Activated CD8-positive, alpha-beta memory T cell treated with anti-CD3 and anti-CD28 coated beads for 24 hours (primary cell): ENCODE measurements around the gene CST6.

Experiments
- DNase-seq: peaks from one replicate; pipeline ENCODE4 v3.0.0-alpha.2; 2020

Gene CST6, protein sequence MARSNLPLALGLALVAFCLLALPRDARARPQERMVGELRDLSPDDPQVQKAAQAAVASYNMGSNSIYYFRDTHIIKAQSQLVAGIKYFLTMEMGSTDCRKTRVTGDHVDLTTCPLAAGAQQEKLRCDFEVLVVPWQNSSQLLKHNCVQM

DNA sequence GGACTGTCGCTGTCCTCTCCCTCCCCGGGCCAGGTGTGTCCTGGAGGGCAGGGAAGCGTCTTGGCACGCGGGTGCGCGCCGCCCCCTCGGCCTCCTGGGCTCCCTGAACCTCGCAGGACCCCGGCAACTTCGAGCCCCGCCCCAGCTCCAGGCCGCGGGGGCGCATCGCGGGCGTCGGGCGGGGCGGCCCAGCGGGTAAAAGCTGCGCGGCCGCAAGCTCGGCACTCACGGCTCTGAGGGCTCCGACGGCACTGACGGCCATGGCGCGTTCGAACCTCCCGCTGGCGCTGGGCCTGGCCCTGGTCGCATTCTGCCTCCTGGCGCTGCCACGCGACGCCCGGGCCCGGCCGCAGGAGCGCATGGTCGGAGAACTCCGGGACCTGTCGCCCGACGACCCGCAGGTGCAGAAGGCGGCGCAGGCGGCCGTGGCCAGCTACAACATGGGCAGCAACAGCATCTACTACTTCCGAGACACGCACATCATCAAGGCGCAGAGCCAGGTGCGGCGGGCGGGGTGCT, at the start of gene CST6:
Gene CST6, plus strand, starts transcription at position 224 of the 519 bp plus-strand sequence. Its CDS starts 37 bp downstream, at position 261.
- DNase-seq, result no peak

GRCh38 chr11:65962141-65962564, 49.7 kb upstream of the CST6 start:
- no peak for DNase-seq

DNA sequence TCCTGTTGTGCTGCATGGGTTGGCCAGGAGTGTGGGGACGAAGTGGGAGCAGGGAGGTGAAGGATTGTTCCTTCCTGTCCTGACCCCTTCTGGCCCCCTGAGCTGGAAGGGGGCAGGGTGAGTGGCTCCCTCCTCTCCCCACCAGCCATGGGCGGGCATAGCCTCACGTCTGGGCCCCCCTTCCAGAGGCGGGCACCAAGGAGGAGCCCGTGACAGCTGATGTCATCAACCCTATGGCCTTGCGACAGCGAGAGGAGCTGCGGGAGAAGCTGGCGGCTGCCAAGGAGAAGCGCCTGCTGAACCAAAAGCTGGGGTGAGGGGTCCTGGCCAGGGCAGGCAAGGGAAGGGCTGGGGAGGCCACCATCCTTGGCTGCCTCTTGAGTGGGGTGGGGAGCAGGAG, 46.9 kb upstream of the CST6 start:
- no peak for DNase-seq

DNA sequence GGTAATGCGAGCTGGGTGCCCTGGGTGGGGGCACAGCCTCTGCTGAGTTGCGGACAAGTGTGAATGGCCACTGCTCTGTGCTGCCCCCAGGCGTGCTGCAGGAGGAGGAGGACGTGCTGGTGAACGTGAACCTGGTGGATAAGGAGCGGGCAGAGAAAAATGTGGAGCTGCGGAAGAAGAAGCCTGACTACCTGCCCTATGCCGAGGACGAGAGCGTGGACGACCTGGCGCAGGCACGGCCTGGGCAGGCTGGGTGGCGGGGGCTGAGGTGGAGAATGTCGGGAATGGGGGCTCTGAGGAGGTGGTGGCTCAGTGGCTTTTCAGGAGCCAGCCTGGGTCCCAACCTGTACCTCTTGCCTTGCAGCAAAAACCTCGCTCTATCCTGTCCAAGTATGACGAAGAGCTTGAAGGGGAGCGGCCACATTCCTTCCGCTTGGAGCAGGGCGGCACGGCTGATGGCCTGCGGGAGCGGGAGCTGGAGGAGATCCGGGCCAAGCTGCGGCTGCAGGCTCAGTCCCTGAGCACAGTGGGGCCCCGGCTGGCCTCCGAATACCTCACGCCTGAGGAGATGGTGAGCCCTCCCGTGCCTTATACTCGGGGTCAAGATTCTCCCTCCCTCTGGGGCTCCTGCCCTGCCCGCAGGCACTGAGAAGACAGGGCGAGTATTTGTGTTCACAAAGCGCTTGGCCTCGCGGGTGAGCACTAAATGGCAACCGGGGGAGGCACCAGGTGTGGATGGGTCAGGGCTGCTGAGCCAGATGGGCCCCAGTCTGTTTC, 45.6 kb upstream of the CST6 start:
- DNase-seq, result no peak

GRCh38 chr11:65967329-65967934, 44.4 kb upstream of the CST6 start:
- DNase-seq, result no peak

DNA sequence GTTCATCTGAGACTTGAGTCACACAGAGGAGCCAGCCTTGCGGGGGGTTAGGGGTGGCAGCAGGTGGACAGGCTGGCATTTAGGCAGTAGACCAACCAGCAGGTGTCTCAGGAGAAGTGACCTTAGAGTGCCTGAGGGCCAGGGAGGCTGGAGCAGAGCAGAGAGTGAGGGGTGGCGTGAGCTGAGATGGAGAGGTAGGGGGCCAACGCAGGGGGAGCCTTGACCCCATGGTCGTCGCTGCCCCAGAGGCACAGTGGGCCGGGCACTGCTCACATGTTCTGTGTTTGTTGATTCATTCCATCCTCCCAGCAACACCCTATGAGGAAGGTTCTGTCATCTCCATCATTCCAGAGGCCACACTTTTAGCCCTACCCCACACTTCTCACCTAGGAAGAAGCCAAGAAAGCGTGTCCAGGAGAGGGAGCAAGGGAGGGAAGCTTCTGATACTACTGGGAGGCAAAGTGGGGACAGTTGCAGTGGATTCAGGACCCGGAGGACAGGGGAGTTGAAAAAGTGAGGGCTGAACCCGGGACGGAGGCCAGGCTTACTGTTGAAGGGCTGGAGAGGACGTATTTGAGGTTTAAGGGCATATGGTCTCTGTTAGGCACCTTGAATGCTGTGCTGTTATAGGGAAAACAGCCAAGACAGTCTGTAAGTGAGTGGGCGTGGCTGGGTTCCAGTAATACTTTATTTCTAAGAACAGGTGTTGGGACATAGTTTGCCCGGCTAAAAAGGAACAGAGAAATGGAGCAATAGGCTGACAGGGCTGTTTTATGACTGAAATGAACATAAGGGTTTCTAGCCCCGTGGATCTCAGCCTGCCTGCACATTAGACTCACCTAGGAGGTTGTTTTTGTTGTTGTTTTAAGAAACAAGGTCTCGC, 43.0 kb upstream of the CST6 start:
- DNase-seq, result no peak

DNA sequence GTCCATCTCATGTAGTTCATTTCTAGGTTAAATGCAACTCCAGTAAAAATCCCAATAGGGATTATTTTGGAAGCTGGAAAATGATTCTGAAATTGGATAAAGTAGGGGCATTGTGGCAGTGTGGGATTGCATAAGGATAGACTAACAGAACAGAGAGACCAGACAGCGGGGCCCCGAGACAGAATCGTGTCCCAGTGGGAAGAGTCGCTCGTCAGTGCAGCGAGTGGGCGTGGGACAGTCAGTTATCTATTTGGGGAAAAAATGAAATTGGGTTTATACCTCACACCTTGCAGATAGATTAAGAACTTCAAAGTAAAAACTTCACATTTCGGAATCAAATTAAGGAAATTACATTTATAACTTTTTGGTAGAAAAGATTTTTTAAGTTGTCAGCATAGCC, 39.7 kb upstream of the CST6 start:
- no peak for DNase-seq

GRCh38 chr11:65973439-65974110, 38.2 kb upstream of the CST6 start:
- DNase-seq, result no peak

DNA sequence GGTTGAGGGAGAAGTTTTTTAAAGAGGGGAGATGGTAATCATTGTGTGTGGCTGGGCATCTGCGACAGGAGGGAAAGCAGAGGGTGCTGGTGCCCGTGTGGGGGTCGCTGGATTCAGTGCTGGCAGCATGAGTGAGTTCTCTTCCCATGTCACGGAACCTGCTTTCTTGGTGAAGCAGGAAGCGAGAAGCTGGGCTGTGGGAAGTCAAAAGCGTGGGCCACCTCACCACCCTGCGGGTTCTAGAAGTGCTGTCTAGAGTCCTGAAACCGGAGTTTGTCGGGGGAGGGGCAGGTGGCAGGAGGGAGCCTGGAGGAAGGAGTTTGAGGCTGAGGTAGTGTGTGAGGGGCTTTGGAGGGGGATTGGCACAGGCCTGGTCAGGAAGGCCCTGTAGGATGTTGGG, 36.0 kb upstream of the CST6 start:
- no peak for DNase-seq

DNA sequence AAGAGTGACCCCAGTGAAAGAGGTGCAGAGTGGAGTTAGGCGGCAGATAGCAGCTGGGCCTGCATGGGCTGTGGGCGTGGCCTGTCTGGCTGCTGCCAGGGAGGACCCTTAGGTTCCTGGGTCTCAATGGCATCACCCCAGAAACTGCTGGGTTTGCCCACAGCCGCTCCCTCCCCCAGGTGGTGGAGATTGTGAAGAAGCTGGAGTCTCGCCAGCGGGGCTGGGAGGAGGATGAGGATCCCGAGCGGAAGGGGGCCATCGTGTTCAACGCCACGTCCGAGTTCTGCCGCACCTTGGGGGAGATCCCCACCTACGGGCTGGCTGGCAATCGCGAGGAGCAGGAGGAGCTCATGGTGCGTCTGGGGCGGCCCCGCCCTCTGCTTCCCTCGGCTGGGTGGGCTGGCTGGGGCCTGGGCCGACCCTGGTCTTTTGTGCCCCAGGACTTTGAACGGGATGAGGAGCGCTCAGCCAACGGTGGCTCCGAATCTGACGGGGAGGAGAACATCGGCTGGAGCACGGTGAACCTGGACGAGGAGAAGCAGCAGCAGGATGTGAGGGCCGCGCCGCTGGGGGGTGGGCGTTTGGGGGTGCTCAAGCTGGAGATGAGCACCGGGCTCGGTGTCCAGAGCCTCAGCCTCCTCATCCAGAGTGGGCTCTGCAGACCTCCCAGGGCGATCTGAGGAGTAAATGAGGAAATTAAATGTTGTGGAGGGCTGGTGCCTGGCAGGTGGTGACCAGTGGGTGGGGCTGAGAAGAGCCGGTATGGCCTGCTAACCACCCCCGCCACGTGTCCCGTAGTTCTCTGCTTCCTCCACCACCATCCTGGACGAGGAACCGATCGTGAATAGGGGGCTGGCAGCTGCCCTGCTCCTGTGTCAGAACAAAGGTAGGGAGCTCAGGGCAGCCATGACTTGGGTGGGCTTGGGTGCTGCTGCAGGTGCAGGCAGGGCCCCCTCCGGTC, 35.3 kb upstream of the CST6 start:
- no peak for DNase-seq

DNA sequence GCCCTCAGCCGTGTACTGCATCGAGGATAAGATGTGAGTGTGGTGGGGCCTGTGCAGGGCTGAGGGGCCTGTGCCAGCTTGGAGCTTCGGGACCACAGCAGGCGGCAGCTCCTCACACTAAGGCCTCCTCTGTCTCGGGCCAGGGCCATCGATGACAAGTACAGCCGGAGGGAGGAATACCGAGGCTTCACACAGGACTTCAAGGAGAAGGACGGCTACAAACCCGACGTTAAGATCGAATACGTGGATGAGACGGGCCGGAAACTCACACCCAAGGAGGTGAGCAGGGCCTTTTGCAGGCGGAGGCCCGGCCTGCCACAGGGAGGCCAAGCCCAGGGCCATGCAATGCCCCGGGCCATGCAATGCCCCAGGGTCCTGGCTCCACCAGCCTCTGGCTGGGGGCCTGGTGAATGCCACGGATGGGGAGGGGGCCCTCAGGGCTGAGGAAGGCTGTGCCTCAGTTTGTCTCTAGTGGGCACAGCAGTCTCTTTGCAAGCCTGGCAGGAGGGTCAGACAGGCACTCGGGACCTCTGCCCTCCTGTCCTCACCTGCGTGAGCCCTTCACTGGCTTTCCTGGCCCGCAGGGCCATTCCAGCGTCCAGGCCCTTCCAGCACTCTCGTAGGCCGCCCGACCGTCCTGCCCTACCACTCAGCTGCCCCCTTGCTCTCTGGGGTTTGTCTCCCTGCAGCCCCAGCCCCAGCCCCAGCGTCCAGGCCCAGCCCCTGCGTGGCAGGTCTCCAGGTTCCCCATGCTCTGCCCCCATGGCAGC, 34.0 kb upstream of the CST6 start:
- DNase-seq, result no peak

DNA sequence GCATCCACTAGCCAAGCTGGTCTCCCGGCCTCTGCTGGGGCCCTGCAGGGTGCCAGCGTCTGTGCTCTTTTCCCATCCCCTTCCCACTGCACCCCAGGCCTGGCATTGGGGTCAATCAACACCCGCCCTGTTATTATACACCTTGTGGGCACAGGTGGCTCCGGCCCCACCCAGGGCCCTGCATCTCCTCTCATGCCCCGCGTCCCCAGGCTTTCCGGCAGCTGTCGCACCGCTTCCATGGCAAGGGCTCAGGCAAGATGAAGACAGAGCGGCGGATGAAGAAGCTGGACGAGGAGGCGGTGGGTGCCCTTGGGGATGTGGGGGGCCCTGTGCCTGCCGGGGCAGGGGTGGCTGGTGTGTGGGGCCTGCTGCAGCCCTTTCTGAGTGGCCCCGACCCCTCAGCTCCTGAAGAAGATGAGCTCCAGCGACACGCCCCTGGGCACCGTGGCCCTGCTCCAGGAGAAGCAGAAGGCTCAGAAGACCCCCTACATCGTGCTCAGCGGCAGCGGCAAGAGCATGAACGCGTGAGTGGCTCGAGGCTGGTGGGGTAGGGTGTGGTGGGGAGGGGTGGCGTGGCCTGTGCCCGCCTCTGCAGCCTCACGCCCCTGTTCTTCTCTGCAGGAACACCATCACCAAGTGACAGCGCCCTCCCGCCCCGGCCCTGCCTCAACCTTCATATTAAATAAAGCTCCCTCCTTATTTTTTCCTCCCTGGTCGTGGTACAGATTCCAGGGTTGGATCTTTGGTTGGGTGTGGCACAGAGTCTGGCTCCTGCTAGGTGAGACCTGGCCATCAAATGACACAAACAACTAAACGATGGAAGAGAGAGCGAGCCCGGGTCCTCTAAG, 33.2 kb upstream of the CST6 start:
- DNase-seq, result no peak

DNA sequence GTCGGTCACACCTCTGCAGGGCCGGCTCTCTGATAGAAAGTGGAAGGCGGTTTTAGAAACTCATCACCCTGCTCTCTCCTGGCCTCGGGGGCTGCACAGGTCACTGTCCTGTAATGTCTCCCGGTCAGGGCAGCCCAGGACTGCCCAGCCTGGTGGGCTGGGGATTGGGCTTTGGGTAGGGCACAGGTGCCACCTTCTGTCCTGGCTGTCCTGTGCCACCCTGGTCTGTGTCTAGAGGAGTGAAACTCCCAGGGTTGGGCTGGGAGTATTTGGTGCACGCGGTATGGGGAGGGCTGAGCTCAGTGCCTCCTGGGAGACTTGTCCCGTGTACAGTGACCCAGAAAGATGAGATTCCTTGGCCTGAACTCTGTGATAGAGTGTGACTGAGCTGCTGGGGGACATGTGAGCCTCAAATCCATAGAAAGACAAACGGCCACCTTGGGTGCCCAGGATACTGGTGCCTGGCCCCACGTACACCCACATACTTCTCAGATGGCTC, 32.5 kb upstream of the CST6 start:
- DNase-seq, result no peak

- no peak for DNase-seq
These were observed 30.6 kb upstream of the CST6 start for GRCh38 chr11:65981101-65981740.

DNA sequence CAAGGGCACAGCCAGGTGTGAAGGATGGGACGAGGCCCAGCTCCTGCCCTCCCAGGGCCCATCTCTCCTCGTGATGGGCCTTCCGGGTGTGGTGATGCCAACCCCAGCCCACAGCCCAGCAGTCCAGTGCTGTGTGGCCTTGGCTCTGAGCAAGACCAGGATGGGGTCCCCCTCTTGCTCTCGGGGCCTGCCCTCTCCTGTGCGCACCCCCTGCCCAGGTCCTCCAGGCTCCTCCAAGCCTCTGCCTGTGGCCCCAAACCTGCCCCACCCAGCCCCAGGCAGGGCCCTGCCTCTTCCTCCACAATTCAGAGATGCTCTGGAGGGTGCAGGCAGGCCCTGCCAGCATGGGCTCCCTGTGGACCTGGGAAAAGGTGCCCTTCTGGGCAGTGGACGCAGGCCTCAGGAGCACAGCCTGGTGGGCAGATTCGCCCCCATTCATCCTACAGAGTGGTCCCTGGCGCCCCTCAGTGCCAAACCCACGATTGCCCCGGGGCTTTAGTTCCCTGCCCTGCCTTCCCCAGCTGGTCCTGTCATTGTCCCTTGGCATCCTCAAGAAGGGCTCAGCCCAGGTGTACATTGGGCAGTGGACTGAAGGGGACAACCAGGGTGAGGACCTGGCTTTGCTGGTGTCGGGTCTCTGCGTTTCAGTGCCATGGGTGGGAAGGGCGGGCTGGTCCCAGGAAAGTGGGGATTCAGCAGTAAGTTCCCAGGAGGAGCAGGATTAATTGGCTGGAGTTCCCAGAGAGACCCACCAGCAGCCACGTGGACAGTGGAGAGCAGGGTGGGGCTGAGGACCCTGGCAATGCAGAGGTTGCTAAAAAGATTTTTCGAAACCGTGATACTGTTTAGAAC, 29.6 kb upstream of the CST6 start:
- DNase-seq, result no peak

GRCh38 chr11:65982824-65983588, 28.8 kb upstream of the CST6 start:
- no peak for DNase-seq

- DNase-seq, result no peak
These were observed 28.2 kb upstream of the CST6 start for GRCh38 chr11:65983589-65983987.
